IgD-negative memory B cell (primary cell): ENCODE data around the gene EML4. TPM values are rescaled to one million over a fixed set of nuclear protein-coding genes. Genes with fewer than 3 reads are reported as not detected.
"Not testable (repeated sequence)": the region's sequence is repeated elsewhere in the genome, so short reads cannot be mapped to it uniquely, and the experiment has no call there.

Experiments used
- H3K27ac Mint-ChIP-seq, 3 donors: one replicate each; pipeline ENCODE4 v1.8.0; 2020 to 2022; ENCODE audit warnings: mild to moderate bottlenecking in 3 of 3, mixed read lengths in 3 of 3, moderate library complexity in 1 of 3
- H3K27me3 Mint-ChIP-seq: one replicate; pipeline ENCODE4 v1.8.0; 2021; ENCODE audit warnings: mixed read lengths
- H3K36me3 Mint-ChIP-seq: one replicate; pipeline ENCODE4 v1.8.0; 2020; ENCODE audit warnings: mild to moderate bottlenecking, mixed read lengths
- H3K4me1 Mint-ChIP-seq, 3 donors: one replicate each; pipeline ENCODE4 v1.8.0; 2020 to 2022; ENCODE audit warnings: mixed read lengths in 3 of 3, mild to moderate bottlenecking in 1 of 3
- H3K4me3 Mint-ChIP-seq, 4 donors: one replicate each; pipeline ENCODE4 v1.8.0; 2020 to 2022; ENCODE audit warnings: mild to moderate bottlenecking in 4 of 4, mixed read lengths in 4 of 4, moderate library complexity in 3 of 4
- H3K9me3 Mint-ChIP-seq, 3 donors: one replicate each; pipeline ENCODE4 v1.8.0; 2020 to 2021; ENCODE audit warnings: mixed read lengths in 3 of 3, mild to moderate bottlenecking in 1 of 3
- polyA plus RNA-seq: library from polyadenylated mRNA; unstranded; fragments of 300-500 nt; fragmentation: Illumina TruSeq; gene quantifications from one replicate; pipeline ENCODE4 v1.2.3, GENCODE V29; 2021

The EML4 gene
- polyA plus RNA-seq, 1 donor from 2014 or later = 78.3 TPM

DNA sequence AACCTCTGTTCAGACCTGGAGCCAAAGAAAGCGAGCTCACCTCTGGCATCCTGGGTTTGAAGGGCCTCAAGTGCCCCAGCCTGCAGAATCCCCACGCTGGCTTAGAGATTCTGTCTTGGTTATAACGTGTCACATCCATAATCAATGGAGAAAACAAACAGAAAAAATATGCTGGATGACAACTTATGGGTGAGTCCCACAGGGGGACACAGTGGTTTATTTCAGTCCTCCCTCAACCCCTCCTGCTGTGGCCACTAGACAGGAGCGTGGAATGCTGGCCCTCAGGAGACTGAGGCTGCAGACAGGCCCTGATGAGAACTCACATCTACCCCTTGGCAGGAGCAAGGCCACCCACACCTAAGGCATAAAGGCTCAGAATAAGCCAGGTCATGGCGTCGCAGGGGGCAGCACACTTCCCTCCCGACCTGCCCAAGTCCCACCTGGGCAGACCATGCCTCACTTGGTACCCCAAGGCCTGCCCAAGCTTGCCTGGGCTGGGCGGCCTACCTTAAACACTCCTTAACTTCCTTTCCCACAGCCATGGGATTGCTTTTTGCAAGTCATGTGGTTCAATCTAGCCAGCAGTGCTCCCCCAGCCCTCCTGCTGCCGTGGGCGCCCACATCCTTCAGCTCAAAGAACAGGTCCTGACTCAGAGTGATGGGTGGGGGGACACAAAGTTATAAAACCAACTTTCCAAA, 171.9 kb downstream of the EML4 start:
- Mint-ChIP-seq H3K4me3 (no peak overlapping the region), H3K9me3 (peaks cover 0 to 2% (median 2%) of the 10 kb centered on the region in 3 donors), H3K27me3 (no peaks in the 10 kb centered on the region), H3K27ac (peak overlapping the region in 1 of 3 donors; percentile 13), H3K4me1 (peaks cover 0 to 4% (median 0%) of the 10 kb centered on the region in 3 donors), H3K36me3 (peaks cover 17% of the 10 kb centered on the region)

DNA sequence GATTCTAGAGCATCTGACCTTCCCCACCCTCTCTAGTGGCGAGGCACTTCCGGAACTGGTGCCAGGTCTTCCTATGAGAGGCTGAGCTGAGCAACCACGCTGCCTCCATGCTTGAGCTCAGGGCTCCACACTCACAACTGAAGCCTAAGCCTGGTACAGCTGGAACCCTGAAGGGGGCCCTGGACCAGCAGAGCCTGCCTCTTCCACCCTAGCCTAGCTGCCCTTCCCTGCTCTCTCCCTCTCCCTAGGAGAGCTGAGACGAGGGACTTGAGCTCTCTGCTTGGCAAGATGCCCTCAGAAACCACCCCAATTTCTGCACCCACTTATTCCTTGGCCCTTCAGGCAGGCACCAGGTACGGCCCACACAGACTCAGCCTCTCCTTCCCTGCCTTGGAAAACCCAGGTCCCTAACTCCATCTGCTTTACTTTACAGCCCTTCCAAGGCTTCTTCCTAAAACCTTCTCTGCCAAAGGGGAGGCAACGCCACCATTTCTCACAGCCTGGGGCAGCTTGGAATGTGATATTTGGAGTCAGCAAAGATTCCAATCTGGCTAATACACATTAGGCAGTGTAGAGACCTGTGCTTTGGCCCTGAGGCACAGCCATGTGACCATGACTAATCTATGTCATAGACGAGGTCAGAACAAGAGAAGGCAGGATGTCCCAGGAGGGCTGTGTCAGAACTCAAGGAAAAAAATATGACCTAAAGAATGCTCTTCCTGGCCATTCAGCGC, 173.1 kb downstream of the EML4 start:
- Mint-ChIP-seq H3K9me3 (peaks cover 0 to 1% (median 0%) of the 10 kb centered on the region in 3 donors), H3K36me3 (peaks cover 16% of the 10 kb centered on the region), H3K4me1 (peaks cover 0 to 4% (median 2%) of the 10 kb centered on the region in 3 donors), H3K4me3 (no peak overlapping the region), H3K27me3 (no peaks in the 10 kb centered on the region), H3K27ac (peak overlapping the region in 2 of 3 donors; percentile 35 to 47)

DNA sequence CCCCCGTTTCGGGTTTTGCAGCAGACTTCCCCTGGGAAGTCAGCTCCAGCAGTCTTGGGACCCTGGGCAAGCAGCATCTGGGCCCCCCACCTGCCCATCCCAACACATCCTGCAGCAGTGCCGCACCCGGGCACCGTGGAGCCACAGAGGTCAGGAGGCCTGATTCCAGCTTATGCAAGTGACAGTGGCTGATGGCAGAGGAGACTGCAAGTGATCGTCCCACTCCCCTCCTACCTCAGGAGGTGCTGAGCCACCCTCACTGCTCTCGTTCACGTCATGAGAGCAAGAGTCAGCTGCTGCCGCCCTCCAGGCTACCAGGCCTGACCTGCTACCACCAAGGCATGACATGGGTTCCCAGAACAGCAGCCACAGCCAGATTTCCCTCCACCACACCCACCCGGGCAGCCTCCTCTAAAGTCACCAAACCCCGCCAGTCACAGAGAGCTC, 173.7 kb downstream of the EML4 start:
- no peaks in the 10 kb centered on the region for H3K9me3 Mint-ChIP-seq
- peaks cover 13% of the 10 kb centered on the region for H3K36me3 Mint-ChIP-seq
- peak overlapping the region in 1 of 3 donors; percentile 35 for H3K27ac Mint-ChIP-seq
- H3K4me1 Mint-ChIP-seq = peaks cover 0 to 4% (median 2%) of the 10 kb centered on the region in 3 donors
- H3K27me3 Mint-ChIP-seq = no peaks in the 10 kb centered on the region
- H3K4me3 Mint-ChIP-seq = no peak overlapping the region

DNA sequence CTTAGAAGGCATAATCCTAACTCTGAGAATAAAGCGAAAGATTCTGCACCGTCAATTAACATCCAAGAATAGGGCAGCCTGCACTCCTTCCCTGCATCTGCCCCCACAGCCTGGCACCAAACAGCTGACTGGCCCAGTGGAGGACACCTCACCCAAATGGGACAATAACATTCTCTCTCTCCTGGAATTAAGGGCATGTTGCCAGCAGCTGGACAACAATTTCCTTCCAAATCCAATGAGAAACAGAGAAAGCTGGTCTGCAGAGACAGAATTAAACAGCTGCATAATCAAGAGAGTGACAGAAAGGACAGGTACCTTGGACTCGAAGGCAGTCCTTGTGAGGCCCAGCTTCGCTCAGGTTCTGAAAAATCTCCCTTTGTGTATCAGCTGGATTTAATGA, 176.8 kb downstream of the EML4 start:
- H3K27ac Mint-ChIP-seq = no peak overlapping the region
- H3K36me3 Mint-ChIP-seq = peaks cover 5% of the 10 kb centered on the region
- peaks cover 2 to 6% (median 4%) of the 10 kb centered on the region in 3 donors for H3K4me1 Mint-ChIP-seq
- H3K4me3 Mint-ChIP-seq = no peak overlapping the region
- no peaks in the 10 kb centered on the region for H3K9me3 Mint-ChIP-seq
- H3K27me3 Mint-ChIP-seq = no peaks in the 10 kb centered on the region

DNA sequence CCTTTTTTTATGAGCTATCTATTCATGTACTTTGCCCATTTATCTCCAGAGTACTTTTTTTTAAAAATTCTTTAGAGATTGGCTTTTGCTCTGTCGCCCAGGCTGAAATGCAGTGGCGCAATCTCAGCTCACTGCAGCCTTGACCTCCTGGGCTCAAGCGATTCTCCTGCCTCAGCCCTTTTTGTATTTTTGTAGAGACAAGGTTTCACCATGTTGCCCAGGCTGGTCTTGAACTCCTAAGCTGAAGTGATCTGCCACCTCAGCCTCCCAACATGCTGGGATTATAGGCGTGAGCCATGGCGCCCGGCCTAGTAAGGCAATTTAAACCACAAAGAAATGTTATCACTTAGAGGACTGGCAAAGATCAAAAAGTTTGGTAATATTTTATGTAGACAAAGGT, 177.7 kb downstream of the EML4 start:
- not testable (repeated sequence) for H3K4me1 Mint-ChIP-seq

DNA sequence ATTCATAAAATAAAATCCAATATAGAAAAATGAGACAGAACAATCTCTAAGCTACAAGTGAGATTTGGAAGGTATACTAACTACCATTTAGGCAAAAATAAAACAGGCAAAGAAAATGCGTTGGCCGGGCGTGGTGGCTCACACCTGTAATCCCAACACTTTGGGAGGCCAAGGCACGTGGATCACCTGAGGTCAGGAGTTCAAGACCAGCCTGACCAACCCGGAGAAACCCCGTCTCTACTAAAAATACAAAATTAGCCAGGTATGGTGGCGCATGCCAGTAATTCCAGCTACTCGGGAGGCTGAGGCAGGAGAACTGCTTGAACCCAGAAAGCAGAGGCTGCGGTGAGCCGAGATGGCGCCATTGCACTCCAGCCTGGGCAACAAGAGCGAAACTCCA, 178.4 kb downstream of the EML4 start:
- H3K4me3 Mint-ChIP-seq, H3K9me3 Mint-ChIP-seq, H3K36me3 Mint-ChIP-seq, H3K27ac Mint-ChIP-seq, H3K27me3 Mint-ChIP-seq, H3K4me1 Mint-ChIP-seq: not testable (repeated sequence)

More for the DNA sequence above, 177.7 kb downstream of the EML4 start:
- H3K27me3 Mint-ChIP-seq, H3K9me3 Mint-ChIP-seq, H3K36me3 Mint-ChIP-seq, H3K27ac Mint-ChIP-seq, H3K4me3 Mint-ChIP-seq: not testable (repeated sequence)

DNA sequence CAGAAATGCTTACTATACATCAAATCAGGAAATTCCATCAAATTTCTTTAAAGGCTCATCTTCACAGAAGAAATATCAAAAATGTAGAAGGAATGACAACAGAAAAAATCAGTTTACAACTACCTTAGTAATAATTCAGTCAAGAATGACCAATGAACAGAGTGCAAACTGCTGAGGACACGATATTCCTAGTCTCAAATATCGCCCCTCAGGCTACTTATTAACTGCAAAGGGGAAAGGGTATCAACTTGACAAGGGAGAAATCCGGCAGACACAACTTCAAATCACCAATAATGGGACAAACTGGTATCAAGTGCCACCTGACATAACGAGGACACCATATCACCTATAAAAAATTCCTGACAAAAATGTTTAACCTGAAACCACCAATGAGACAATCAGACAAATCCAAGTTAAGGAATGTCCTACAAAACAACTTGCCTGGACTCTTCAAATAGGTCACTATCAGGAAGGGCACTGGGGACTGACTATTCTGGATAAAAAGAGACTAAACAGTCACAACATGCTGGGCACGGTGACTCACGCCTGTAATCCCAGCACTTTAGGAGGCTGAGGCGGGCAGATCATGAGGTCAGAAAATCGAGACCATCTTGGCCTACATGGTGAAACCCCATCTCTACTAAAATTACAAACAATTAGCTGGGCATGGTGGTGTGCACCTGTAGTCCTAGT, 179.1 kb downstream of the EML4 start:
- no peaks in the 10 kb centered on the region for H3K27me3 Mint-ChIP-seq
- peaks cover 6% of the 10 kb centered on the region for H3K36me3 Mint-ChIP-seq
- no peaks in the 10 kb centered on the region for H3K9me3 Mint-ChIP-seq
- H3K4me3 Mint-ChIP-seq = no peak overlapping the region
- peak overlapping the region in 1 of 3 donors; percentile 9 for H3K27ac Mint-ChIP-seq
- H3K4me1 Mint-ChIP-seq = peaks cover 0 to 6% (median 3%) of the 10 kb centered on the region in 3 donors

DNA sequence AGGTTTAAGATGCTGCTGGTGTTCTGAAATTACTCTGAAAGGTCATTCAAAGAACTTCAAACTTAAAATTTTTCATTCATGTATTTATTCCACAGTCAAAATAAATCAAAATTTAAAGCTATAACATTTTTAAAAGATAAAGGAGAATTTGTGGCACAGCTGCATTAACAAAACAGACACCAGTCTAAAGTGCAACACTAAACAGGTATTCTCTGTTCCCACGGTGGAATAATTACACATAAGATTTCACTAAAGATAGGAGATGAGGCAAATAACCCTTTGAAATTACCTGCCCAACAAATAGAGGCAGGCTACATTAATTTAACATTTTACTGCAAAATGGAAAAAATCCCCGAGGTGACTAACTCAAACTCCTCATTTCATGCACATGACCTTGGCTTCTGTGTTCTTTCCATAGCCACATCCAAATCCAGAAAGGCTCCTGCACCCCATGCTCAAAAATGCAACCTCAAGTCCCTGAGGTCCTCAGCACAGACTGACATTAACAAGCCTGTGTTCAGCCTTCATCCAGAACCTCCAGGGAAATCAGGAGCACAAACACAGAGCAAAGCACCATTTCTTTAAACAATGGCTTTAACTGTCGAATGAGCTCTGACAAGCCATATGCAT, 181.4 kb downstream of the EML4 start:
- Mint-ChIP-seq H3K36me3 (peaks cover 8% of the 10 kb centered on the region), H3K27me3 (no peaks in the 10 kb centered on the region), H3K9me3 (no peaks in the 10 kb centered on the region), H3K4me1 (peaks cover 7 to 25% (median 16%) of the 10 kb centered on the region in 3 donors), H3K4me3 (no peak overlapping the region), H3K27ac (no peak overlapping the region)

DNA sequence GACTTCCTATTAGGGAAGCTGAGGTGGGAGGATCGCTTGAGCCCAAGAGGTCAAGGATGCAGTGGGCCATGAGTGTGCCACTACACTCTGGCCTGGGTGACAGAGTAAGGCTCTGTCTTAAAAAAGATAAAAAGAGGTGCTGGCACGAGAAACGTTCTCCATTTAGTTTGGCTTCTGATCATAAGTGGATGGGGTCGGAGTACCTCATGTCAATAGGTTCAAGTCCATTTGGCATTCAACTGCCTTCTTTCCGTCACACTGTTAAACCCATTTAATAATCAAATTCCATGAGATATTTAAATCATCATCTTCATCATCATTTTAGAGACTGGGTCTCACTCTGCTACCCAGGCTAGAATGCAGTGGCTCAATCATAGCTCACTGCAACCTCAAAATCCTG, 182.7 kb downstream of the EML4 start:
- peaks cover 8% of the 10 kb centered on the region for H3K36me3 Mint-ChIP-seq
- H3K9me3 Mint-ChIP-seq = no peaks in the 10 kb centered on the region
- H3K4me3 Mint-ChIP-seq = no peak overlapping the region
- H3K27me3 Mint-ChIP-seq = no peaks in the 10 kb centered on the region
- H3K27ac Mint-ChIP-seq = peak overlapping the region in 1 of 3 donors; percentile 45
- peaks cover 13 to 30% (median 20%) of the 10 kb centered on the region in 3 donors for H3K4me1 Mint-ChIP-seq

DNA sequence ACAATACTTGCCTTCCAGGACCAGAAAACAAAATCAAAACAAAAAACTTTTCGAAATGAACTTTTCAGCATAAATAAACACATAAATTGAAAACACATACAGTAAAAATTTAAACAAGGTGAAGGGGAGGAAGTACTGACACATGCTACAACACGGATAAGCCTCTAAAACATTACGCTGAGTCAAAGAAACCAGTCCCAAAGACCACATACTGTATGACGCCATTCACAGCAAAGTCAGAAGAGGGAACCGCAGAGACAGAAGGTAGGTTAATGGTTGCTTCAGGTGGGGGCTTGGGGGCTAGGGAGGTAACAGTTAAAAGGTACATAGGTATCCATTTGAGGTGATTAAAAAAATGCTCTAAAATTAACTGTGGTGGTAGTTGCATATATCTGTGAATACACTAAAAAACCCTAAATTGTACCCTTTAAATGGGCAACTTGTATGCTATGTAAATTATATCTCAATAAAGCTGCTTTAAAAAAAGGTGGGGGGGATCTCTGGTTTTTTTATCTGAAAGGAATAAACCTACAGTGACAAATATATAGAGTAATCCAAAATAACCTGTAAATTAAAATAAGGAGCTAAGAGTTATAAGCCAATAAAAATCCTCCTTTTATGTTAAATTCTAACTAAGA, 184.8 kb downstream of the EML4 start:
- peaks cover 3% of the 10 kb centered on the region for H3K36me3 Mint-ChIP-seq
- peaks cover 31 to 37% (median 36%) of the 10 kb centered on the region in 3 donors for H3K4me1 Mint-ChIP-seq
- no peak overlapping the region for H3K27ac Mint-ChIP-seq
- no peaks in the 10 kb centered on the region for H3K27me3 Mint-ChIP-seq
- H3K9me3 Mint-ChIP-seq = no peaks in the 10 kb centered on the region
- peak overlapping the region in 1 of 4 donors; percentile 25 for H3K4me3 Mint-ChIP-seq

DNA sequence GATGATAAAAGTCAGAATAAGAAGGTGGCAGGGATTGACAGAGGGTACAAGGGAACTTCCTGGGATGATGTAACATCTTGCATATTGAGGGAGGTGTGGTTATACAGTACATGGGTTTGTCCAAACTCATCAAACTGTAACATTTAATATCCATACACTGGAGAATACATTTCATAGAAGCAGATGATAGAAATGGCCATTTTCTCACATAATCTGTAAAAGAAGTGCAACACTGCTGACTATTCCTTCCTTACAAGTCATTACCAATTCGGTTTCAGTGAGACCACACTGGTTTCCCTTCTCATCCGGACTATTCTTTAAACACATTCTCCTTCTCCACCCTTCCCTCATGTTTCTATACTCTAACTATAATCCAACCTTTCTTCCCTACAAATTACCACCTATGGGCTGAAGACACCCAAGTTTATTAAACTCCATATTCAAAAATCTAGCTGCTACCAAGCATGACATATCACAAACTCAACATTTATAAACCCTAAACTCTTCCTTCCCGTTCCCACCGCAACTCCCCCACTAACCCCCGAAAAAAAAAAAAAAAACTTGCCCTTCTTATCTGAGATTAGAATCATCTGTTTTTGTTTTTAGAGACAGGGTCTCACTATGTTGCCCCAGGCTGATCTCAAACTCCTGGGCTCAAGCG, 190.3 kb downstream of the EML4 start:
- H3K27ac Mint-ChIP-seq = peak overlapping the region; percentile 84 to 100 (median 92)
- peak overlapping the region; percentile 93 to 97 (median 94) for H3K4me3 Mint-ChIP-seq
- H3K4me1 Mint-ChIP-seq = peaks cover 40 to 52% (median 49%) of the 10 kb centered on the region in 3 donors

DNA sequence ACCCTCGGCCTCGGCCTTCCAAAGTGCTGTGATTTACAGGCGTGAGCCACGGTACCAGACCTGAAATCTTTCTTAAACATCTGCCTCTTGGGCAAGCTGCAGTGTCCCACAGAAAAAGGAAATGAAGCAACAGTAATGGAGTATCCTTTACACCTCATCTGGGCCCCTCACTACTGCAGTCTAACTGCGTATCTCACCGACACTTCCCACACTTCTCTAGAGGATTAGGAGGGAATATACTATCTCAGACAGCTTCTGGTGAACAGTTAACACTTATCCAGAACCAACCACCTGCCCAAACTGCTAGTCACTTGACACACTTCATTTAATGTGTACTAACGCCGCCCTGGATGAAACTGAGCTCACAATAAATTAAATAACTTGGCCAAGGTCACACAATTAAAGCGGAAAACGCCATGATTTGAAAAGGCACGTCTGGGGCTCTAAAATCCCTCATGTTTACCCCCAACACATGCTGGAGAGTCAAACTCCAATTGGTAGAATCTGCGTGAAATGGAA, 190.9 kb downstream of the EML4 start:
- H3K27me3 Mint-ChIP-seq = no peaks in the 10 kb centered on the region
- peaks cover 1% of the 10 kb centered on the region for H3K36me3 Mint-ChIP-seq
- peak overlapping the region; percentile 93 to 97 (median 94) for H3K4me3 Mint-ChIP-seq
- H3K27ac Mint-ChIP-seq = peak overlapping the region; percentile 92 to 100 (median 99)
- no peaks in the 10 kb centered on the region for H3K9me3 Mint-ChIP-seq
- peaks cover 34 to 48% (median 44%) of the 10 kb centered on the region in 3 donors for H3K4me1 Mint-ChIP-seq

More for the DNA sequence above, 190.3 kb downstream of the EML4 start:
- H3K9me3 Mint-ChIP-seq = no peaks in the 10 kb centered on the region
- H3K27me3 Mint-ChIP-seq = no peaks in the 10 kb centered on the region
- H3K36me3 Mint-ChIP-seq = peaks cover 1% of the 10 kb centered on the region

DNA sequence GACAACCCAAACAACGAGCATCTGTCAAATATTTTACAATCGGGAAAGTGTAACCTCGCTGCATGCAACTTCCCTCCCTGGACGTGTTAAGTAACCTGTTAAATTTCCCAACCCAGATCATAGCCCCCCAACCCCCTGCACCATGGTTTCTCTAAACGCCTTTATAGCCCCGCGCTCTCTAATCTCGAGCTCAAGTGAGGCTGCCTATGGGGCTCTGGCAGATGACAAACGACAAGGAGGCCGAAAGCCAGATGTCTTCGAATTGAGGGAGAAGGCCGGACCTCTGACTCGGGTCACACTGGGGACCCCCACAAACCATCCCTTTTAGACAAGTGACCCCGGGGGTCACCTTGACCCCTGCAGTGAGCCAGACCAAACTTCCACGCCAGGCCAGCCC, 191.3 kb downstream of the EML4 start:
- H3K4me3 Mint-ChIP-seq = peak overlapping the region; percentile 93 to 97 (median 94)
- no peaks in the 10 kb centered on the region for H3K9me3 Mint-ChIP-seq
- peak overlapping the region; percentile 92 to 100 (median 99) for H3K27ac Mint-ChIP-seq
- H3K4me1 Mint-ChIP-seq = peaks cover 32 to 45% (median 42%) of the 10 kb centered on the region in 3 donors
- H3K36me3 Mint-ChIP-seq = no peaks in the 10 kb centered on the region
- H3K27me3 Mint-ChIP-seq = peaks cover under 1% of the 10 kb centered on the region
